Stimulated activated CD4-positive, alpha-beta T cell treated with anti-CD3 and anti-CD28 coated beads, TNF-alpha, amount 100 ng/mL, for 24 hours (primary cell): ENCODE results near the gene MYO1E.
"Not testable (repeated sequence)": the region's sequence is repeated elsewhere in the genome, so short reads cannot be mapped to it uniquely, and the experiment has no call there.

Experiments
- DNase-seq, 3 experiments: peaks; one replicate each; pipeline ENCODE4 v3.0.0-alpha.2; 2020; ENCODE audit warnings: low read depth in 3 of 3

MYO1E gene

GRCh38 chr15:59292442-59293151 is 80.1 kb downstream of the MYO1E start:
- no peak for DNase-seq

GRCh38 chr15:59291213-59291549 is 81.5 kb downstream of the MYO1E start:
- no peak for DNase-seq

- DNase-seq: no peak
Measured at GRCh38 chr15:59290295-59291212, 82.1 kb downstream of the MYO1E start.

GRCh38 chr15:59289574-59289973 is 83.1 kb downstream of the MYO1E start:
- no peak for DNase-seq

- no peak for DNase-seq
Measured at GRCh38 chr15:59283717-59284391, 88.8 kb downstream of the MYO1E start.

- no peak for DNase-seq
Measured at GRCh38 chr15:59282515-59283337, 89.9 kb downstream of the MYO1E start.

GRCh38 chr15:59281699-59282098 is 91.0 kb downstream of the MYO1E start:
- DNase-seq: no peak

GRCh38 chr15:59280855-59281254 is 91.8 kb downstream of the MYO1E start:
- DNase-seq: no peak

GRCh38 chr15:59280292-59280691 is 92.4 kb downstream of the MYO1E start:
- not testable (repeated sequence) for DNase-seq

- no peak for DNase-seq
Measured at GRCh38 chr15:59279023-59279422, 93.6 kb downstream of the MYO1E start.

GRCh38 chr15:59278120-59278519 is 94.6 kb downstream of the MYO1E start:
- no peak for DNase-seq

- DNase-seq: no peak
Measured at GRCh38 chr15:59276225-59277178, 96.2 kb downstream of the MYO1E start.

- DNase-seq: no peak
Measured at GRCh38 chr15:59274126-59274970, 98.3 kb downstream of the MYO1E start.

GRCh38 chr15:59273234-59273633 is 99.4 kb downstream of the MYO1E start:
- no peak for DNase-seq

- DNase-seq: no peak
Measured at GRCh38 chr15:59271595-59272201, 101.0 kb downstream of the MYO1E start.

GRCh38 chr15:59268852-59269407 is 103.7 kb downstream of the MYO1E start:
- DNase-seq: no peak

- DNase-seq: no peak
Measured at GRCh38 chr15:59268168-59268851, 104.4 kb downstream of the MYO1E start.

- no peak for DNase-seq
Measured at GRCh38 chr15:59266028-59266427, 106.6 kb downstream of the MYO1E start.
